Calu3 (cell line): ENCODE data around the gene GNL3L. TPM values are rescaled to one million over a fixed set of nuclear protein-coding genes. Genes with fewer than 3 reads are reported as not detected.
"Not testable (repeated sequence)": the region's sequence is repeated elsewhere in the genome, so short reads cannot be mapped to it uniquely, and the experiment has no call there.

Experiments used
- BruUV-seq: library from RNA; stranded (reverse); fragments of 400-500 nt; replicated peaks from 2 replicates; lab custom pipeline; 2021; lab: Mats Ljungman, UMichigan
- CTCF ChIA-PET: fragments of 300-600 bp; sonication (Branson Sonifier 250); formaldehyde crosslinking; loops from one replicate; lab custom pipeline; 2022; ENCODE audit warnings: antibody characterized with exemption; lab: Charles Lee
- DNase-seq: peaks from one replicate; pipeline ENCODE4 v3.0.0; 2022
- H3K27ac Mint-ChIP-seq: one replicate; pipeline ENCODE4 v1.8.0; 2022; ENCODE audit warnings: mixed read lengths; ENCODE audit not compliant: unreplicated experiment
- H3K27me3 Mint-ChIP-seq: one replicate; pipeline ENCODE4 v1.8.0; 2022; ENCODE audit warnings: mixed read lengths; ENCODE audit not compliant: unreplicated experiment
- H3K36me3 Mint-ChIP-seq: one replicate; pipeline ENCODE4 v1.8.0; 2022; ENCODE audit warnings: mild to moderate bottlenecking, moderate library complexity, mixed read lengths; ENCODE audit not compliant: insufficient read depth, unreplicated experiment
- H3K4me1 Mint-ChIP-seq: one replicate; pipeline ENCODE4 v1.8.0; 2022; ENCODE audit warnings: mild to moderate bottlenecking, low read depth, mixed read lengths; ENCODE audit not compliant: unreplicated experiment
- H3K4me3 Mint-ChIP-seq: one replicate; pipeline ENCODE4 v1.8.0; 2022; ENCODE audit warnings: mild to moderate bottlenecking, low read depth, moderate library complexity, mixed read lengths; ENCODE audit not compliant: unreplicated experiment
- H3K9me3 Mint-ChIP-seq: one replicate; pipeline ENCODE4 v1.8.0; 2022; ENCODE audit warnings: low read depth, mixed read lengths; ENCODE audit not compliant: unreplicated experiment
- intact Hi-C: fragments of 100-400 bp; cut with micrococcal nuclease; formaldehyde crosslinking; loops from one replicate; pipeline ENCODE4 v1.10.0; 2022; ENCODE audit not compliant: unreplicated experiment
- total RNA-seq: library from RNA; stranded (reverse); gene quantifications from 2 replicates; pipeline ENCODE4 v1.2.3, GENCODE V29; 2022
- TF ChIP-seq, protein P1 (sequence below): fragments of 200-600 bp; IDR thresholded peaks from one replicate; pipeline ENCODE4 v1.8.0; 2022; ENCODE audit warnings: antibody characterized with exemption; ENCODE audit not compliant: unreplicated experiment

Gene GNL3L
- total RNA-seq, 1 experiment from 2014 or later: 67.5 TPM

DNA sequence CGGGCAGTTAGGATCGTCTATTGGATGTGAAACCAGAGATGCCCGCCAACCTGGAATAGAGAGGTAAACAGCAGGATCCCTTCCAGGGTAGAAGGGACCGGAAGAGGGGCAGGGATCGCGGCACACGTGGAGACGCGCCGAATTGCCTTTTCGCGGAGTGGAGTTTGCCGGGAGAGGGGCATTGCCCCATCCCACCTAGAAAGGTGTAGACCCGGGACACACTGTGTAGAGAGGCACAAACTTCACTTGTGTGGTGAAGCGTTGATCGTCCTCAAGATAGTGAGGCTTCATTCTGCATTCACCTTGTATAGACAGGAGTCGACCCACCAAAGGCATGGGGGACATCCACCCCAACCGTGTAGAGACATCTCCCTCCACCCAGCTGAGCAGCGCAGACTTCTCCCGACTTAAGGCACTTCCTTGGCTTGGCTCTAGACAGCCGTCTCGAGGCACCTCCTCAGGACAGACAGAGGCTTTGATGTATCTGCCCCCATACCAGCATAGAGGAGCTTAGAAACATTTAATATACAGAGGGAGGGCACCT is 410 bp downstream of the GNL3L start:
- H3K27me3 Mint-ChIP-seq: no peaks in the 10 kb centered on the region
- peaks cover 22% of the 10 kb centered on the region for H3K4me1 Mint-ChIP-seq
- intact Hi-C loops: no loop called here
- peak overlapping the region; percentile 81 for H3K4me3 Mint-ChIP-seq
- TF ChIP-seq, protein P1, sequence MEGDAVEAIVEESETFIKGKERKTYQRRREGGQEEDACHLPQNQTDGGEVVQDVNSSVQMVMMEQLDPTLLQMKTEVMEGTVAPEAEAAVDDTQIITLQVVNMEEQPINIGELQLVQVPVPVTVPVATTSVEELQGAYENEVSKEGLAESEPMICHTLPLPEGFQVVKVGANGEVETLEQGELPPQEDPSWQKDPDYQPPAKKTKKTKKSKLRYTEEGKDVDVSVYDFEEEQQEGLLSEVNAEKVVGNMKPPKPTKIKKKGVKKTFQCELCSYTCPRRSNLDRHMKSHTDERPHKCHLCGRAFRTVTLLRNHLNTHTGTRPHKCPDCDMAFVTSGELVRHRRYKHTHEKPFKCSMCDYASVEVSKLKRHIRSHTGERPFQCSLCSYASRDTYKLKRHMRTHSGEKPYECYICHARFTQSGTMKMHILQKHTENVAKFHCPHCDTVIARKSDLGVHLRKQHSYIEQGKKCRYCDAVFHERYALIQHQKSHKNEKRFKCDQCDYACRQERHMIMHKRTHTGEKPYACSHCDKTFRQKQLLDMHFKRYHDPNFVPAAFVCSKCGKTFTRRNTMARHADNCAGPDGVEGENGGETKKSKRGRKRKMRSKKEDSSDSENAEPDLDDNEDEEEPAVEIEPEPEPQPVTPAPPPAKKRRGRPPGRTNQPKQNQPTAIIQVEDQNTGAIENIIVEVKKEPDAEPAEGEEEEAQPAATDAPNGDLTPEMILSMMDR: no peak
- BruUV-seq: TSS peak; percentile 73
- peaks cover 45% of the 10 kb centered on the region for H3K36me3 Mint-ChIP-seq
- peak overlapping the region; percentile 86 for H3K27ac Mint-ChIP-seq
- no peaks in the 10 kb centered on the region for H3K9me3 Mint-ChIP-seq
- DNase-seq: no peak
- CTCF ChIA-PET: interaction anchor here (0.6 to 0.7 kb wide), 2 partner anchors 315 to 487 kb away, joined by 3 read pairs; no protein-coding TSS in a partner anchor

DNA sequence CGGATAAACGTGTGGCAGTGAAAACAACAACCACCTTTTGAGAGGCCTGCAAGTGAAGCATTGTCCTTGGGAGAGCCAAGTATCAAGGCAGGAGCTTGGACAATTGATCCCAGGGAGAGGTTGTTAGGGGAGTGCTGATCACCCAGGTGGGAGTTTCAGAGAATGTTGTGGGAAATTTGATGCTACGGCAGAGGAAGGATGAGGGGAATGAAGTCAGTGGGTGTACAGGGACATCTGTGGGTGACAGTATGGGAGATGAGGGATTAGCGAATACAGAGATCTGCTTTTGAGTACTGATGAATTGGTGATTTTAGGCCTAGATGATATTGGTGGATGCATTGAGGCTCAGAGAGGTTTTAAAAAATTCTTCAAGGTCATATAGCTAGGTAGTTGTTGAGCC is 4.3 kb downstream of the GNL3L start:
- CTCF ChIA-PET: no interaction called here
- Mint-ChIP-seq H3K9me3 (no peaks in the 10 kb centered on the region), H3K4me1 (peaks cover 22% of the 10 kb centered on the region), H3K27ac (no peak overlapping the region), H3K36me3 (peaks cover 53% of the 10 kb centered on the region), H3K4me3 (no peak overlapping the region), H3K27me3 (no peaks in the 10 kb centered on the region)
- BruUV-seq: no TSS peak
- intact Hi-C loops: no loop called here
- TF ChIP-seq, protein P1: no peak
- DNase-seq: no peak

DNA sequence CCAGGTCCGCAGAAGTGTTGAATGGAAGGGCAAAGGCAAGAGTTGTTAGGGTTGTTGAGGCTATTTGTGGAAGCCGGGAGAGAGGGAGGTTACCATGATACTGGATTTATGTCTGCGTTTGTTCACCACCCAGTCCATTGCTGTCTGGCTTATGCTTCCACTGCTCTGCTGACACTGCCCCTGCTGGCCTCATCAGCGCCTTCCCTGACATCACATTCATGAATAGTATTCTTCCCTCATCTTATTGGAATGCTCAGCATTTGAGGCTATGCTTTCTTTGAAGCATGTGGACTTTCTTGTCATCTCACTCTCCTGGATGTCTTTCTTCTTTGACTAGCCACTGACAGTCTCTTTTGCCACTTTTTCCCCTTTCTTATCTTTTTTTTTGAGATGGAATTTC is 10.3 kb downstream of the GNL3L start:
- no peaks in the 10 kb centered on the region for H3K4me1 Mint-ChIP-seq
- DNase-seq: no peak
- no peaks in the 10 kb centered on the region for H3K27me3 Mint-ChIP-seq
- intact Hi-C loops: no loop called here
- TF ChIP-seq, protein P1: no peak
- CTCF ChIA-PET: no interaction called here
- H3K4me3 Mint-ChIP-seq: no peak overlapping the region
- peaks cover 44% of the 10 kb centered on the region for H3K36me3 Mint-ChIP-seq
- no peak overlapping the region for H3K27ac Mint-ChIP-seq
- no TSS peak for BruUV-seq
- H3K9me3 Mint-ChIP-seq: no peaks in the 10 kb centered on the region

DNA sequence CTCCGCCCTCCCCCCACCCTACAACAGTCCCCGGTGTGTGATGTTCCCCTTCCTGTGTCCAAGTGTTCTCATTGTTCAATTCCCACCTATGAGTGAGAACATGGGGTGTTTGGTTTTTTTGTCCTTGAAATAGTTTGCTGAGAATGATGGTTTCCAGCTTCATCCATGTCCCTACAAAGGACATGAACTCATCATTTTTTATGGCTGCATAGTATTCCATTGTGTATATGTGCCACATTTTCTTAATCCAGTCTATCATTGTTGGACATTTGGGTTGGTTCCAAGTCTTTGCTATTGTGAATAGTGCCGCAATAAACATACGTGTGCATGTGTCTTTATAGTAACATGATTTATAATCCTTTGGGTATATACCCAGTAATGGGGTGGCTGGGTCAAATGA is 12.2 kb downstream of the GNL3L start:
- H3K4me1 Mint-ChIP-seq, H3K4me3 Mint-ChIP-seq, BruUV-seq, H3K9me3 Mint-ChIP-seq, intact Hi-C loops, DNase-seq, H3K27ac Mint-ChIP-seq, H3K27me3 Mint-ChIP-seq, CTCF ChIA-PET: not testable (repeated sequence)
- peaks cover 47% of the 10 kb centered on the region for H3K36me3 Mint-ChIP-seq

DNA sequence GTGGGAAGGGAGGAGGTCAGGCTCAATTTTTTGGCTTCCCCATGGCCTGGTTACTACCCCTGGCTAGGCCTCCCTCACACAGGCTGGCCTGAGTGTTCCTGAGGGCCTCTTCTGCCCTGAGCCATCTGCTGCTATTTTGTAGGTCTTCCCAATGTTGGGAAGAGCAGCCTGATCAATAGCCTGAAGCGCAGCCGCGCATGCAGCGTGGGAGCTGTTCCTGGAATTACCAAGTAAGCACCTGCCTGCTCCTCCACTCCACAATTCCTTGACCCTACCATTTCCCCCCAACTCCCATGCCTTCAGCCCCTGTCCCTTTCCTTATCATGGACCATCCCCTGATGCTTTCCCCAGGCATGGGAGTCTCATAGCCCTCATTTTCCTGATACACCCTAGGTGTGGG is 20.8 kb downstream of the GNL3L start:
- Mint-ChIP-seq H3K4me1 (no peaks in the 10 kb centered on the region), H3K27ac (no peak overlapping the region), H3K36me3 (peaks cover 42% of the 10 kb centered on the region), H3K27me3 (no peaks in the 10 kb centered on the region), H3K9me3 (no peaks in the 10 kb centered on the region), H3K4me3 (no peak overlapping the region)
- no peak for DNase-seq
- intact Hi-C loops: no loop called here
- CTCF ChIA-PET: no interaction called here
- TF ChIP-seq, protein P1: no peak
- no TSS peak for BruUV-seq
